HepG2 (cell line): Measurements from ENCODE around the gene GABARAPL2. TPM values are rescaled to one million over a fixed set of nuclear protein-coding genes. Genes with fewer than 3 reads are reported as not detected.

Experiments
- ARNTL ChIP-seq: sonication (generic); formaldehyde crosslinking; IDR thresholded peaks from 2 replicates; pipeline ENCODE4 v1.4.0; 2020; ENCODE audit warnings: mild to moderate bottlenecking, missing genetic modification reagents
- ATF4 ChIP-seq, 2 experiments: fragments of 450-650 bp in 1 of 2; sonication (generic) in 1 of 2; formaldehyde crosslinking; IDR thresholded peaks; 2 replicates each; pipeline versions ENCODE4 v1.5.0 to v1.8.0; 2020 to 2022; ENCODE audit warnings: mild to moderate bottlenecking in 1 of 2, missing genetic modification reagents in 1 of 2
- CENPX ChIP-seq: sonication (generic); formaldehyde crosslinking; IDR thresholded peaks from 2 replicates; pipeline ENCODE4 v1.9.0; 2021; ENCODE audit warnings: mild to moderate bottlenecking, missing genetic modification reagents, moderate library complexity
- FOXA1 ChIP-seq, 2 experiments: fragments of 450-650 bp in 1 of 2; sonication (generic) in 1 of 2; formaldehyde crosslinking in 1 of 2; IDR thresholded peaks; 2 replicates each; pipeline versions ENCODE4 v1.4.0 to v1.6.1; 2016 to 2020; ENCODE audit warnings: missing genetic modification reagents in 1 of 2
- HBP1 ChIP-seq: IDR thresholded peaks from 2 replicates; pipeline ENCODE4 v1.6.1; 2016; ENCODE audit warnings: low read depth, control low read depth
- HDAC2 ChIP-seq: sonication (generic); formaldehyde crosslinking; IDR thresholded peaks from 2 replicates; pipeline ENCODE4 v1.4.0; 2020; ENCODE audit warnings: missing genetic modification reagents
- MED8 ChIP-seq: sonication (generic); formaldehyde crosslinking; IDR thresholded peaks from 2 replicates; pipeline ENCODE4 v1.8.1; 2023; ENCODE audit warnings: mild to moderate bottlenecking, missing genetic modification reagents; ENCODE audit not compliant: insufficient replicate concordance
- MIER3 ChIP-seq: IDR thresholded peaks from 2 replicates; pipeline ENCODE4 v1.6.1; 2016; ENCODE audit warnings: missing compliant biosample characterization, borderline replicate concordance
- MIXL1 ChIP-seq: IDR thresholded peaks from 2 replicates; pipeline ENCODE4 v1.6.1; 2016
- NCOA1 ChIP-seq: sonication (generic); formaldehyde crosslinking; IDR thresholded peaks from 2 replicates; pipeline ENCODE4 v1.9.0; 2021; ENCODE audit warnings: missing genetic modification reagents
- NR0B2 ChIP-seq: sonication (generic); formaldehyde crosslinking; IDR thresholded peaks from 2 replicates; pipeline ENCODE4 v1.4.0; 2020; ENCODE audit warnings: mild to moderate bottlenecking, missing genetic modification reagents
- PRMT3 ChIP-seq: sonication (generic); formaldehyde crosslinking; IDR thresholded peaks from 2 replicates; pipeline ENCODE4 v1.8.1; 2022; ENCODE audit warnings: low read depth, mild to moderate bottlenecking, moderate library complexity, missing genetic modification reagents, borderline replicate concordance
- ZFP62 ChIP-seq: sonication (generic); formaldehyde crosslinking; IDR thresholded peaks from 2 replicates; pipeline ENCODE4 v1.4.0; 2020; ENCODE audit warnings: missing genetic modification reagents
- ZFY ChIP-seq: sonication (generic); formaldehyde crosslinking; IDR thresholded peaks from 2 replicates; pipeline ENCODE4 v1.4.0; 2020; ENCODE audit warnings: missing genetic modification reagents
- ZNF333 ChIP-seq: sonication (generic); formaldehyde crosslinking; IDR thresholded peaks from 2 replicates; pipeline ENCODE4 v1.4.0; 2020; ENCODE audit warnings: mild to moderate bottlenecking, missing genetic modification reagents, borderline replicate concordance
- ZNF749 ChIP-seq: sonication (generic); formaldehyde crosslinking; IDR thresholded peaks from 2 replicates; pipeline ENCODE4 v1.8.0; 2022; ENCODE audit warnings: mild to moderate bottlenecking, missing genetic modification reagents, moderate library complexity, borderline replicate concordance
- ZNF800 ChIP-seq: sonication (generic); formaldehyde crosslinking; IDR thresholded peaks from 2 replicates; pipeline ENCODE4 v1.4.0; 2020; ENCODE audit warnings: missing genetic modification reagents
- polyA plus RNA-seq, 8 experiments: library from polyadenylated mRNA; depleted of rRNA in 3 of 8; stranded (reverse) in 7 of 8; unstranded in 1 of 8; fragments of >200 nt; fragmentation: Illumina TruSeq in 4 of 8; extraction: Trizol in 4 of 8; gene quantifications; 2 replicates each; pipeline versions ENCODE4 v1.2.1 to v1.2.3, GENCODE V29; 2011 to 2016; ENCODE audit warnings: low read depth in 4 of 8, missing spikeins in 1 of 8, mixed read lengths in 1 of 8; ENCODE audit not compliant: insufficient read depth in 1 of 8
- total RNA-seq, 5 experiments: library from RNA; depleted of rRNA; stranded (reverse); fragments of >200 nt; fragmentation: Illumina TruSeq; extraction: Trizol; gene quantifications; 2 replicates each; pipeline ENCODE4 v1.2.3, GENCODE V29; 2016; ENCODE audit warnings: low read depth in 1 of 5
- TF ChIP-seq, protein P1 (sequence below), 2 experiments: sonication (generic) in 1 of 2; formaldehyde crosslinking in 1 of 2; IDR thresholded peaks; 2 replicates each; pipeline versions ENCODE4 v1.6.1 to v1.9.0; 2014 to 2022; ENCODE audit warnings: antibody characterized with exemption in 1 of 2, borderline replicate concordance in 1 of 2, inconsistent platforms in 1 of 2, low read depth in 1 of 2, missing genetic modification reagents in 1 of 2

Gene GABARAPL2
- total and polyA plus RNA-seq, 2 of the 13 experiments (the other 11 are each of a cell fraction or from before 2014, with no cell fraction given) = 76.4 to 83.0 TPM

GRCh38 chr16:75527825-75528299 lies 38.3 kb upstream of the GABARAPL2 start (continued):
- no peak for TF ChIP-seq ZNF800 (CRISPR knock-in tag)
- no peak for TF ChIP-seq ATF4 (CRISPR knock-in tag; IDR thresholded peaks at IDR 0.05)
- TF ChIP-seq ZFY (CRISPR knock-in tag) = no peak
- no peak for TF ChIP-seq NCOA1 (CRISPR knock-in tag)
- TF ChIP-seq PRMT3 (CRISPR knock-in tag) = no peak
- peak; percentile 31; the same call in 1 of the 2 replicates for TF ChIP-seq MIXL1
- no peak for TF ChIP-seq ZFP62 (CRISPR knock-in tag)
- no peak for TF ChIP-seq NR0B2 (CRISPR knock-in tag)
- TF ChIP-seq, protein P1, sequence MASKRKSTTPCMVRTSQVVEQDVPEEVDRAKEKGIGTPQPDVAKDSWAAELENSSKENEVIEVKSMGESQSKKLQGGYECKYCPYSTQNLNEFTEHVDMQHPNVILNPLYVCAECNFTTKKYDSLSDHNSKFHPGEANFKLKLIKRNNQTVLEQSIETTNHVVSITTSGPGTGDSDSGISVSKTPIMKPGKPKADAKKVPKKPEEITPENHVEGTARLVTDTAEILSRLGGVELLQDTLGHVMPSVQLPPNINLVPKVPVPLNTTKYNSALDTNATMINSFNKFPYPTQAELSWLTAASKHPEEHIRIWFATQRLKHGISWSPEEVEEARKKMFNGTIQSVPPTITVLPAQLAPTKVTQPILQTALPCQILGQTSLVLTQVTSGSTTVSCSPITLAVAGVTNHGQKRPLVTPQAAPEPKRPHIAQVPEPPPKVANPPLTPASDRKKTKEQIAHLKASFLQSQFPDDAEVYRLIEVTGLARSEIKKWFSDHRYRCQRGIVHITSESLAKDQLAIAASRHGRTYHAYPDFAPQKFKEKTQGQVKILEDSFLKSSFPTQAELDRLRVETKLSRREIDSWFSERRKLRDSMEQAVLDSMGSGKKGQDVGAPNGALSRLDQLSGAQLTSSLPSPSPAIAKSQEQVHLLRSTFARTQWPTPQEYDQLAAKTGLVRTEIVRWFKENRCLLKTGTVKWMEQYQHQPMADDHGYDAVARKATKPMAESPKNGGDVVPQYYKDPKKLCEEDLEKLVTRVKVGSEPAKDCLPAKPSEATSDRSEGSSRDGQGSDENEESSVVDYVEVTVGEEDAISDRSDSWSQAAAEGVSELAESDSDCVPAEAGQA (IDR thresholded peaks at IDR 0.05; ENCODE audit: low read depth) = no peak
- TF ChIP-seq, protein P1 (CRISPR knock-in tag; IDR thresholded peaks at IDR 0.05; ENCODE audit: borderline replicate concordance) = no peak
- TF ChIP-seq HBP1 (CRISPR knock-in tag) = no peak
- TF ChIP-seq HDAC2 (CRISPR knock-in tag) = peak; percentile 40; the same call in 1 of the 2 replicates
- TF ChIP-seq FOXA1 (IDR thresholded peaks at IDR 0.05) = no peak
- TF ChIP-seq FOXA1 (CRISPR knock-in tag; IDR thresholded peaks at IDR 0.05) = 0 out of 2 replicates have a peak, but pooled peaks have one; percentile 15
- TF ChIP-seq ZNF333 = no peak
- TF ChIP-seq MIER3 (CRISPR knock-in tag) = no peak
- no peak for TF ChIP-seq ARNTL
- no peak for TF ChIP-seq ZNF749 (CRISPR knock-in tag)
- no peak for TF ChIP-seq CENPX (CRISPR knock-in tag)
- no peak for TF ChIP-seq MED8
